SK-N-SH (cell line): ENCODE results near the gene CAMKMT. TPM values are rescaled to one million over a fixed set of nuclear protein-coding genes. Genes with fewer than 3 reads are reported as not detected.

Experiments used
- CTCF ChIA-PET: fragments of 300-600, 350-600 bp; formaldehyde crosslinking; extraction: SDS; loops from one replicate; lab custom pipeline; 2021; lab: Yijun Ruan, JAX
- POLR2A ChIA-PET: fragments of 350-600 bp; sonication (Branson Sonifier 250); formaldehyde crosslinking; extraction: SDS; loops from one replicate; lab custom pipeline; 2020; ENCODE audit warnings: antibody characterized with exemption, inconsistent platforms; lab: Yijun Ruan, JAX
- DNase-seq: peaks from one replicate; pipeline ENCODE4 v3.0.0; 2012
- H2AFZ ChIP-seq: fragments of 200-600 bp; sonication (generic); 2 replicates; pipeline ENCODE4 v1.8.1; 2016; ENCODE audit warnings: antibody characterized with exemption, mild to moderate bottlenecking, low read depth
- H3F3A ChIP-seq: fragments of 200-600 bp; sonication (generic); replicated peaks from 2 replicates; pipeline ENCODE3; 2016; ENCODE audit warnings: antibody characterized with exemption, mild to moderate bottlenecking; ENCODE audit not compliant: insufficient read depth
- H3K27ac ChIP-seq, 2 experiments: fragments of 200-500 bp in 1 of 2; fragments of 200-600 bp in 1 of 2; sonication (Bioruptor generic) in 1 of 2; sonication (generic), shearing (Covaris generic) in 1 of 2; 2 replicates each; pipeline versions ENCODE4 v1.5.1 to v1.6.1; 2014 to 2016; ENCODE audit warnings: low read depth in 2 of 2, inconsistent platforms in 1 of 2, low read length in 1 of 2, mild to moderate bottlenecking in 1 of 2, mixed read lengths in 1 of 2
- H3K27me3 ChIP-seq: fragments of 200-600 bp; sonication (generic), shearing (Covaris generic); 2 replicates; pipeline ENCODE4 v1.6.1; 2016; ENCODE audit warnings: mixed run types; ENCODE audit not compliant: insufficient read depth
- H3K36me3 ChIP-seq, 2 experiments: fragments of 200-500 bp in 1 of 2; fragments of 200-600 bp in 1 of 2; sonication (Bioruptor generic) in 1 of 2; sonication (generic) in 1 of 2; replicated peaks in 1 of 2; 2 replicates each; pipeline versions ENCODE3 to v1.5.1; 2014 to 2016; ENCODE audit warnings: low read length in 1 of 2, mild to moderate bottlenecking in 1 of 2; ENCODE audit not compliant: insufficient read depth in 2 of 2, control insufficient read depth in 1 of 2
- H3K4me1 ChIP-seq, 2 experiments: fragments of 200-500 bp in 1 of 2; fragments of 200-600 bp in 1 of 2; sonication (Bioruptor generic) in 1 of 2; sonication (generic), shearing (Covaris generic) in 1 of 2; 2 replicates each; pipeline versions ENCODE4 v1.5.1 to v1.6.1; 2014 to 2016; ENCODE audit warnings: low read depth in 1 of 2, low read length in 1 of 2, mixed run types in 1 of 2; ENCODE audit not compliant: insufficient read depth in 2 of 2, control insufficient read depth in 1 of 2
- H3K4me2 ChIP-seq: fragments of 200-600 bp; sonication (generic), shearing (Covaris generic); 2 replicates; pipeline ENCODE4 v1.6.1; 2017; ENCODE audit warnings: mixed run types
- H3K4me3 ChIP-seq, 2 experiments: fragments of 200-500 bp in 1 of 2; fragments of 200-600 bp in 1 of 2; sonication (Bioruptor generic) in 1 of 2; sonication (generic), shearing (Covaris generic) in 1 of 2; 2 replicates each; pipeline versions ENCODE4 v1.5.1 to v1.8.1; 2014 to 2016; ENCODE audit warnings: low read depth in 2 of 2, inconsistent platforms in 1 of 2, low read length in 1 of 2, mild to moderate bottlenecking in 1 of 2, mixed read lengths in 1 of 2, moderate library complexity in 1 of 2
- H3K79me2 ChIP-seq: fragments of 200-600 bp; sonication (generic); 2 replicates; pipeline ENCODE4 v1.8.1; 2017; ENCODE audit warnings: mild to moderate bottlenecking; ENCODE audit not compliant: insufficient read depth
- H3K9ac ChIP-seq: fragments of 200-600 bp; sonication (generic); 2 replicates; pipeline ENCODE4 v1.6.1; 2017; ENCODE audit warnings: mixed run types
- H3K9me2 ChIP-seq: fragments of 200-600 bp; sonication (generic); 2 replicates; pipeline ENCODE4 v1.6.1; 2017; ENCODE audit warnings: mixed run types
- H3K9me3 ChIP-seq: fragments of 200-600 bp; sonication (generic); 2 replicates; pipeline ENCODE4 v1.6.1; 2017; ENCODE audit warnings: mixed run types, mild to moderate bottlenecking, moderate library complexity
- H4K20me1 ChIP-seq: fragments of 200-600 bp; sonication (generic); 2 replicates; pipeline ENCODE4 v1.6.1; 2017; ENCODE audit warnings: mild to moderate bottlenecking, mixed run types; ENCODE audit not compliant: insufficient read depth
- CHD2 ChIP-seq: fragments of 150-350 bp; IDR thresholded peaks from 2 replicates; pipeline ENCODE4 v1.6.1; 2018; ENCODE audit warnings: low read length; ENCODE audit not compliant: partially characterized antibody
- CTCF ChIP-seq: fragments of 200-600 bp; sonication (generic); IDR thresholded peaks from 2 replicates; pipeline ENCODE4 v1.6.1; 2017; ENCODE audit warnings: antibody characterized with exemption, mild to moderate bottlenecking, moderate library complexity
- ELF1 ChIP-seq: IDR thresholded peaks from 2 replicates; pipeline ENCODE4 v1.4.0; 2012
- EP300 ChIP-seq, 2 experiments: IDR thresholded peaks; 2 replicates each; pipeline versions ENCODE4 v1.4.0 to v1.6.1; 2012; ENCODE audit warnings: borderline replicate concordance in 1 of 2, low read depth in 1 of 2, low read length in 1 of 2
- EZH2phosphoT487 ChIP-seq: fragments of 200-600 bp; sonication (generic); IDR thresholded peaks from 2 replicates; pipeline ENCODE4 v1.6.1; 2017; ENCODE audit warnings: low read depth, mixed run types, mild to moderate bottlenecking, antibody characterized with exemption, moderate library complexity, borderline replicate concordance
- GABPA ChIP-seq: IDR thresholded peaks from 2 replicates; pipeline ENCODE4 v1.4.0; 2012; ENCODE audit warnings: low read depth, mild to moderate bottlenecking
- GATA2 ChIP-seq: sonication (generic); formaldehyde crosslinking; IDR thresholded peaks from 2 replicates; pipeline ENCODE4 v1.5.0; 2020; ENCODE audit warnings: mild to moderate bottlenecking, missing genetic modification reagents
- IRF3 ChIP-seq: fragments of 150-350 bp; IDR thresholded peaks from 2 replicates; pipeline ENCODE4 v1.6.1; 2016; ENCODE audit warnings: mild to moderate bottlenecking, low read depth, low read length
- JUND ChIP-seq: IDR thresholded peaks from 2 replicates; pipeline ENCODE4 v1.4.0; 2012
- MAX ChIP-seq: IDR thresholded peaks from 2 replicates; pipeline ENCODE4 v1.4.0; 2012; ENCODE audit warnings: low read depth
- MEF2A ChIP-seq: IDR thresholded peaks from 2 replicates; pipeline ENCODE4 v1.4.0; 2012; ENCODE audit warnings: low read depth, borderline replicate concordance
- PBX3 ChIP-seq: IDR thresholded peaks from 2 replicates; pipeline ENCODE4; 2012
- POLR2AphosphoS5 ChIP-seq: IDR thresholded peaks from 2 replicates; pipeline ENCODE4 v1.6.1; 2012; ENCODE audit warnings: low read depth, low read length
- RAD21 ChIP-seq: IDR thresholded peaks from 2 replicates; pipeline ENCODE4 v1.6.1; 2012; ENCODE audit warnings: mild to moderate bottlenecking, low read length
- REST ChIP-seq: IDR thresholded peaks from 2 replicates; pipeline ENCODE4 v1.6.1; 2012; ENCODE audit warnings: mild to moderate bottlenecking, low read depth, low read length, moderate library complexity
- RXRA ChIP-seq: IDR thresholded peaks from 2 replicates; pipeline ENCODE4 v1.4.0; 2012; ENCODE audit warnings: low read depth, mild to moderate bottlenecking, borderline replicate concordance
- SMC3 ChIP-seq: IDR thresholded peaks from 2 replicates; pipeline ENCODE4 v1.6.1; 2012; ENCODE audit warnings: low read depth, low read length, improper control_type of control experiment
- TCF12 ChIP-seq: IDR thresholded peaks from 2 replicates; pipeline ENCODE4 v1.4.0; 2012
- USF2 ChIP-seq: fragments of 150-350 bp; IDR thresholded peaks from 2 replicates; pipeline ENCODE4 v1.6.1; 2017; ENCODE audit warnings: antibody characterized with exemption, low read length, low read depth, borderline replicate concordance
- ZBTB33 ChIP-seq: IDR thresholded peaks from 2 replicates; pipeline ENCODE4 v1.4.0; 2012; ENCODE audit warnings: low read depth, borderline replicate concordance
- WGBS: methylation state at CpG from one replicate; pipeline ENCODE4 v1.1.6; 2017; ENCODE audit warnings: low lambda C conversion rate; 5-methylcytosine and 5-hydroxymethylcytosine counted together
- polyA plus RNA-seq, 3 experiments: library from polyadenylated mRNA; depleted of rRNA; stranded (reverse); fragments of >200 nt; gene quantifications; 2 replicates each; pipeline ENCODE4 v1.2.3, GENCODE V29; 2012

The CAMKMT gene
- polyA plus RNA-seq, 1 of the 3 experiments (the other 2 are of a cell fraction): 5.9 TPM

- Histone ChIP-seq H3F3A (no peaks in the 10 kb centered on the region), H2AFZ (no peak overlapping the region), H3K36me3 (no peaks in the 10 kb centered on the region), H3K9me3 (no peaks in the 10 kb centered on the region), H3K79me2 (no peaks in the 10 kb centered on the region), H3K4me1 (peaks cover 0 to 5% of the 10 kb centered on the region in 2 experiments; a peak in 1 of 4 replicates), H3K27ac (no peak overlapping the region), H4K20me1 (no peaks in the 10 kb centered on the region), H3K9me2 (no peaks in the 10 kb centered on the region), H3K27me3 (no peaks in the 10 kb centered on the region), H3K9ac (no peak overlapping the region), H3K4me3 (no peak overlapping the region), H3K4me2 (no peak overlapping the region)
- TF ChIP-seq RAD21: no peak
- TF ChIP-seq PBX3: no peak
- no peak for TF ChIP-seq EZH2phosphoT487
- TF ChIP-seq GABPA: no peak
- no peak for TF ChIP-seq CHD2
- no peak for TF ChIP-seq SMC3
- TF ChIP-seq POLR2AphosphoS5: no peak
- TF ChIP-seq IRF3: no peak
- TF ChIP-seq REST: no peak
- TF ChIP-seq GATA2 (CRISPR knock-in tag): no peak
- no peak for TF ChIP-seq JUND
- TF ChIP-seq EP300 (IDR thresholded peaks at IDR 0.05; ENCODE audit: borderline replicate concordance in 1 of 2, low read depth in 1 of 2, low read length in 1 of 2): no peak
- TF ChIP-seq MAX: no peak
- TF ChIP-seq MEF2A: no peak
- TF ChIP-seq ELF1: no peak
- no peak for TF ChIP-seq ZBTB33
- TF ChIP-seq RXRA: no peak
- no peak for TF ChIP-seq TCF12
- no peak for TF ChIP-seq USF2
- no peak for TF ChIP-seq CTCF
- ChIA-PET CTCF (interaction anchor here (1.1 to 2.4 kb wide), 5 partner anchors 12 to 518 kb away, joined by 3 to 12 read pairs (median 3); no protein-coding TSS in a partner anchor), POLR2A (no interaction called here)
- DNase-seq: no peak
- 38% methylated on average over 1 of the region's 1 CpG for WGBS
These were observed 68.6 kb downstream of the CAMKMT start for GRCh38 chr2:44430342-44430741.
